LNCaP clone FGC (cell line): ENCODE results near the gene KIRREL3.

ENCODE experiments used
- DNase-seq: peaks from one replicate; pipeline ENCODE4 v3.0.0-alpha.2; 2011; ENCODE audit warnings: low read depth
- H3K4me3 ChIP-seq: 2 replicates; pipeline ENCODE4 v1.5.1; 2011; ENCODE audit warnings: mild to moderate bottlenecking, low read depth, low read length, control low read depth
- CTCF ChIP-seq: IDR thresholded peaks from 2 replicates; pipeline ENCODE4 v1.5.1; 2012; ENCODE audit warnings: mild to moderate bottlenecking; ENCODE audit not compliant: control insufficient read depth, insufficient read depth; ENCODE audit errors: extremely low read depth

Gene KIRREL3

DNA sequence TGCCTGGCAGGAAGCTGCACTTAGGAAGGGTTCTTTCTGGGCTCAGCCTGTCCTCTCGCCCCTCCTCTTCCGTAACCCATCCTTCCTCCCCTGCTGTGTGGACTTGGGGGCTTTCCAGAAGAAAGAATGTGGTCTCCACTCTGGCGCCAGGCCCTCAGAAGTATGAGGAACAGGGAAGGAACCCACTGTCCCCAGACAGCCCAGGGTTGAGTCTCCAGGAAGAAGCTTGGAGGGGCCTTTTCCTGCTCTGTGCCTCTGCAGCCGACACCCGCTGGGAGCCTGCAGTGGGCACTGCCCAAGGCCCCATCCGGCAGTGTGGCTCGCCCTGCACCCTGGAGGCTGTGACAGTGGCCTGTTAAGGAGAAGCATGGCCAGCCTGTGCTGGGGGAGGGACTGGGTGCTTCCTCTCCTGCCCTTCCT, 532.5 kb downstream of the KIRREL3 start:
- no peak for DNase-seq
- H3K4me3 ChIP-seq = no peak overlapping the region
- no peak for TF ChIP-seq CTCF

DNA sequence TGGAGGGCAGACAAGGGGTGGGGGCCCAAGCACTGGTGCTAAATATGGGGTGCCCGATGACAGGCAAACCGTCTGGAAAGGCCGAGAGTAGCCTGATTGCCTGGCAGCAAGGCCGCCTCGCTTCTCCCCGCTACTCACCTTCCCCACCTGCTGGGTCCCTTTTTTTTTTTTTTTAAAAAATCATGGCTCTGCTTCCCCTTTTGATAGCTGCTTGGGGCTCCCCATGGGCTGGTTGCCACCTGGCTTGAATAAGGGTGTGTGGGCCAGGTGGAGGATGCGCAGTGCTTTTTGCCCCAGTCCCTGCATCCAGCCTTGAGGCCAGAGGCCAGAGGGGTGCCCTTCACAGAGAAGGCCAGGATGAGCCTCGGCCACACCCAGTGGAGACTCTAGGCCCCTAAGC, 533.1 kb downstream of the KIRREL3 start:
- H3K4me3 ChIP-seq = no peak overlapping the region
- DNase-seq = no peak
- TF ChIP-seq CTCF = no peak

DNA sequence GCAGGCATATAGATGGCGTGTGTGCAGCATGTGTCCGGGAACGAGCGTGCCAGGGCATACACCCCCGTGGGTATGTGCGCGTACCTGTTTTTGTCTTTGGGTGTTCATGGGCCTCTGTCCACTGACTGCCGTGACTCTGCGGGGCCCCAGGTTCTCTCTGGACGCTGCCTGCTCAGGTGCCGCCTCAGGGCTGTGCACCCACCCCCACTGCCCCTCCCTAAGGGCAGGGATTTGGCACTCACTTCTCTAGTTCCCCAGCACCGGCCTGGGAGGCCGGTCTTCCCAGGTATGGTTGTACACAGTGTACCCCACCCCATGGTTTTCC, 533.6 kb downstream of the KIRREL3 start:
- no peak for DNase-seq
- no peak overlapping the region for H3K4me3 ChIP-seq
- TF ChIP-seq CTCF = no peak

DNA sequence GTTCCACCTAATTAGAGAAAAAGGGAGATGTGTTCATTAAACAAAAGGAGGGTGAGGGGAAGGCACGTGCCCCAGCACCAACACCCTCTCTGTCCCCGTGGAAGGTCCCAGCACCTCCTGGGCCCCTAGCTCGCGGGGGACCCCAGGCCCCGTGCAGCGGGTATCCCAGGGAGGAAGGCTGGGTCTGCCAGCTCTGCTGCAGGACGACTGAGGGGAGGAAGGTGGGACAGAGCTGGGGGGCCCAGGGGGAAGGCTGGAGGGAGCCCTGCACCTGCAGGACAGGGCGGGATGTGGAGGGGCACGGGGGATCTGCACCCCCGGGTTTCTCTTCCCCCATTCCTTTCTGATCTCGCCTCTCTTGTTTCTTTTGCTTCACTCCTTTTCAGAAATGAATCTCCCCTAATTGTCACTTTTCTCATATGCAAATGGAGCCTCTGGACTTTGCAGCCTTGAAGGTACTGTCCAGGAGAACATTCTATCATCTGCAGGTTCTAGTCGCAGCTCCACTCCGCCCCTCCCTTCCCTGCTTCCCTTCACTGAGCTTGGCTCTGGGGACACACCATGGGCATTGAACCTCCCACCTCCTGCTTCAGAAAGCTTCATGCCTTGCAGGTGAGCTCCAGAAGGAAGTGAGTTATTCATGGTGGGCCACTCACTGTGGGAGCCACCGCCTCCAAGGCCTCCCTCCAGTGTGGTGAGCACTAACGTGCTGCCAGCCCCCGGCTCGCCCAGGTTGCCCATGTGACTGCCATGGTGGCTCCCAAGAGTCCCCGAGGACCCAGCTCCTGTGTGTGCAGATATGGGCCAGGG, 534.1 kb downstream of the KIRREL3 start:
- no peak for DNase-seq
- no peak for TF ChIP-seq CTCF
- no peak overlapping the region for H3K4me3 ChIP-seq

GRCh38 chr11:126465573-126466188, 534.9 kb downstream of the KIRREL3 start:
- TF ChIP-seq CTCF = no peak
- no peak for DNase-seq
- H3K4me3 ChIP-seq = no peak overlapping the region

- TF ChIP-seq CTCF = no peak
- DNase-seq = no peak
- H3K4me3 ChIP-seq = no peak overlapping the region
These were observed 535.8 kb downstream of the KIRREL3 start for GRCh38 chr11:126464796-126465195.

- TF ChIP-seq CTCF = no peak
- no peak overlapping the region for H3K4me3 ChIP-seq
- no peak for DNase-seq
These were observed 538.1 kb downstream of the KIRREL3 start for GRCh38 chr11:126462422-126462821.
